IPS DF 19.7 (cell line): ENCODE data around the gene ST3GAL4.
"Not testable (repeated sequence)": the region's sequence is repeated elsewhere in the genome, so short reads cannot be mapped to it uniquely, and the experiment has no call there.

Experiments used
- DNase-seq: peaks from one replicate; pipeline ENCODE4 v3.0.0-alpha.2; 2013; ENCODE audit warnings: low read depth, low spot score

Gene ST3GAL4

GRCh38 chr11:126355324-126355925 is at the start of gene ST3GAL4:
Gene ST3GAL4, plus strand, starts transcription at chr11:126355686. Its CDS starts 50,470 bp downstream, at chr11:126406156.
- no peak for DNase-seq

- DNase-seq, result no peak
Observed at GRCh38 chr11:126305699-126306098, 49.8 kb upstream of the ST3GAL4 start.

GRCh38 chr11:126307706-126308105 is 47.8 kb upstream of the ST3GAL4 start:
- DNase-seq, result peak; percentile 28

GRCh38 chr11:126308271-126308671 is 47.2 kb upstream of the ST3GAL4 start:
- no peak for DNase-seq

GRCh38 chr11:126308771-126309170 is 46.7 kb upstream of the ST3GAL4 start:
- not testable (repeated sequence) for DNase-seq

GRCh38 chr11:126310200-126310991 is 45.1 kb upstream of the ST3GAL4 start:
- DNase-seq, result peak; percentile 38

GRCh38 chr11:126310992-126311310 is 44.5 kb upstream of the ST3GAL4 start:
- DNase-seq, result no peak

GRCh38 chr11:126311401-126312291 is 43.8 kb upstream of the ST3GAL4 start:
- DNase-seq, result no peak

GRCh38 chr11:126312961-126313360 is 42.5 kb upstream of the ST3GAL4 start:
- no peak for DNase-seq

GRCh38 chr11:126313826-126314225 is 41.7 kb upstream of the ST3GAL4 start:
- DNase-seq, result no peak

- DNase-seq, result no peak
Observed at GRCh38 chr11:126317432-126317755, 38.1 kb upstream of the ST3GAL4 start.

- no peak for DNase-seq
Observed at GRCh38 chr11:126317756-126318573, 37.5 kb upstream of the ST3GAL4 start.

- DNase-seq, result no peak
Observed at GRCh38 chr11:126318574-126319373, 36.7 kb upstream of the ST3GAL4 start.

- DNase-seq, result no peak
Observed at GRCh38 chr11:126319374-126319740, 36.1 kb upstream of the ST3GAL4 start.

GRCh38 chr11:126322996-126323395 is 32.5 kb upstream of the ST3GAL4 start:
- no peak for DNase-seq

- no peak for DNase-seq
Observed at GRCh38 chr11:126327281-126328000, 28.0 kb upstream of the ST3GAL4 start.

GRCh38 chr11:126328001-126328390 is 27.5 kb upstream of the ST3GAL4 start:
- DNase-seq, result no peak

- no peak for DNase-seq
Observed at GRCh38 chr11:126328444-126328843, 27.0 kb upstream of the ST3GAL4 start.

- no peak for DNase-seq
Observed at GRCh38 chr11:126328938-126329643, 26.4 kb upstream of the ST3GAL4 start.
